NCI-H748 treated with DMSO at 0.1 percent for 48 hours (cell line): ENCODE data around the gene INTS6L.

Experiments
- DNase-seq: peaks from one replicate; lab custom pipeline; 2025; lab: John Stamatoyannopoulos, UW

The INTS6L gene

GRCh38 chrX:135520553-135521404, at the start of gene INTS6L:
INTS6L (plus strand) TSS chrX:135520660; CDS start chrX:135520993, 333 bp downstream.
- DNase-seq: peak; percentile 86

- no peak for DNase-seq
These were observed 44.1 kb upstream of the INTS6L start for GRCh38 chrX:135476378-135476777.

- peak; percentile 64 for DNase-seq
These were observed 42.9 kb upstream of the INTS6L start for GRCh38 chrX:135477576-135477975.

- DNase-seq: no peak
These were observed 40.4 kb upstream of the INTS6L start for GRCh38 chrX:135480076-135480475.

- peak; percentile 28 for DNase-seq
These were observed 38.7 kb upstream of the INTS6L start for GRCh38 chrX:135481696-135482179.

GRCh38 chrX:135484641-135485289, 35.7 kb upstream of the INTS6L start:
- DNase-seq: no peak

- DNase-seq: no peak
These were observed 30.9 kb upstream of the INTS6L start for GRCh38 chrX:135489542-135489941.

- no peak for DNase-seq
These were observed 29.4 kb upstream of the INTS6L start for GRCh38 chrX:135490979-135491514.

- no peak for DNase-seq
These were observed 26.0 kb upstream of the INTS6L start for GRCh38 chrX:135494453-135494852.

GRCh38 chrX:135497736-135498135, 22.7 kb upstream of the INTS6L start:
- no peak for DNase-seq

GRCh38 chrX:135498236-135498635, 22.2 kb upstream of the INTS6L start:
- no peak for DNase-seq

- DNase-seq: no peak
These were observed 15.1 kb upstream of the INTS6L start for GRCh38 chrX:135505351-135505750.

- no peak for DNase-seq
These were observed 10.6 kb upstream of the INTS6L start for GRCh38 chrX:135509885-135510284.

GRCh38 chrX:135512508-135513129, 7.8 kb upstream of the INTS6L start:
- no peak for DNase-seq

- DNase-seq: no peak
These were observed 7.3 kb upstream of the INTS6L start for GRCh38 chrX:135513130-135513515.

GRCh38 chrX:135516376-135516775, 4.1 kb upstream of the INTS6L start:
- no peak for DNase-seq

- no peak for DNase-seq
These were observed 2.3 kb upstream of the INTS6L start for GRCh38 chrX:135518161-135518560.

- no peak for DNase-seq
These were observed 373 bp upstream of the INTS6L start for GRCh38 chrX:135520022-135520552.

GRCh38 chrX:135521405-135522131, 1.1 kb downstream of the INTS6L start:
- peak; percentile 64 for DNase-seq

GRCh38 chrX:135522132-135522530, 1.7 kb downstream of the INTS6L start:
- peak; percentile 28 for DNase-seq

- DNase-seq: no peak
These were observed 2.6 kb downstream of the INTS6L start for GRCh38 chrX:135522878-135523693.
